Ishikawa (cell line): ENCODE data around the gene CLSTN1.

Source experiments
- CREB1 ChIP-seq: IDR thresholded peaks from 2 replicates; pipeline ENCODE4 v1.6.1; 2012; ENCODE audit warnings: low read depth
- EP300 ChIP-seq: IDR thresholded peaks from 2 replicates; pipeline ENCODE4 v1.6.1; 2012; ENCODE audit warnings: borderline replicate concordance
- FOXM1 ChIP-seq: IDR thresholded peaks from 2 replicates; pipeline ENCODE4 v1.6.1; 2012; ENCODE audit warnings: low read depth, borderline replicate concordance
- MAX ChIP-seq: IDR thresholded peaks from 2 replicates; pipeline ENCODE4 v1.6.1; 2012
- RAD21 ChIP-seq: IDR thresholded peaks from 2 replicates; pipeline ENCODE4 v1.6.1; 2012; ENCODE audit warnings: low read depth
- REST ChIP-seq: IDR thresholded peaks from 2 replicates; pipeline ENCODE4 v1.6.1; 2012; ENCODE audit warnings: low read depth, mild to moderate bottlenecking
- TAF1 ChIP-seq: IDR thresholded peaks from 2 replicates; pipeline ENCODE4 v1.6.1; 2012; ENCODE audit warnings: low read depth, mild to moderate bottlenecking
- TCF12 ChIP-seq: IDR thresholded peaks from 2 replicates; pipeline ENCODE4 v1.6.1; 2012; ENCODE audit warnings: low read depth
- TEAD4 ChIP-seq: IDR thresholded peaks from 2 replicates; pipeline ENCODE4 v1.6.1; 2012
- USF1 ChIP-seq: IDR thresholded peaks from 2 replicates; pipeline ENCODE4 v1.6.1; 2012
- YY1 ChIP-seq: IDR thresholded peaks from 2 replicates; pipeline ENCODE4 v1.6.1; 2012; ENCODE audit warnings: low read depth

- TF ChIP-seq MAX (no peak), USF1 (no peak), TAF1 (no peak), EP300 (no peak), REST (no peak), TCF12 (no peak), FOXM1 (no peak), YY1 (no peak), TEAD4 (no peak), RAD21 (no peak), CREB1 (no peak)
Observed at GRCh38 chr1:9811239-9811966, 12.4 kb downstream of the CLSTN1 start.
